Stimulated activated CD8-positive, alpha-beta memory T cell treated with anti-CD3 and anti-CD28 coated beads, Interleukin-12 subunit alpha, Interleukin-12 subunit beta, amount 100 ng/mL, for 4 hours (primary cell): ENCODE results near the gene RNGTT.
"Not testable (repeated sequence)": the region's sequence is repeated elsewhere in the genome, so short reads cannot be mapped to it uniquely, and the experiment has no call there.

Experiments used
- DNase-seq: peaks from one replicate; pipeline ENCODE4 v3.0.0-alpha.2; 2020; ENCODE audit warnings: low read depth

Gene RNGTT

DNA sequence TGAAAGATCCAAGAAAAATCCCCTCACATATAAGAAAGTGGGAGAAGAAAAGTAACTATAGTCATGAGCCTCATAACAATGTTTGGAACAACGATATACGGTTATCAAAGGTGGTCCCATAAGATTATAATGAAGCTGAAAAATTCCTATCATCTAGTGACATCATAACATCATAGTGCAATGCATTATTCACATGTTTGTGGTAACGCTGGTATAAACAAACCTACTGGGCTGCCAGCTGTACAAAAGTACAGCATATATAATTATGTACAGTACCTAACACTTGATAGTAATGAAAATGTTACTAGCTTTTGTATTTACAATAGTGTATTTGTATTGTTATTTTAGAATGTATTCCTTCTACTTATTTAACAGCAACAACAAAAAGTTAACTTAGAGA lies 240.7 kb downstream of the RNGTT start:
- DNase-seq = no peak

DNA sequence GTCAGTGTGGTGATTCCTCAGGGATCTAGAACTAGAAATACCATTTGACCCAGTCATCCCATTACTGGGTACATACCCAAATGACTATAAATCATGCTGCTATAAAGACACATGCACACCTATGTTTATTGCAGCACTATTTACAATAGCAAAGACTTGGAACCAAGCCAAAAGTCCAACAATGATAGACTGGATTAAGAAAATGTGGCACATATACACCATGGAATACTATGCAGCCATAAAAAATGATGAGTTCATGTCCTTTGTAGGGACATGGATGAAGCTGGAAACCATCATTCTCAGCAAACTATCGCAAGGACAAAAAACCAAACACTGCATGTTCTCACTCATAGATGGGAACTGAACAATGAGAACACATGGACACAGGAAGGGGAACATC lies 247.0 kb downstream of the RNGTT start:
- DNase-seq = not testable (repeated sequence)

DNA sequence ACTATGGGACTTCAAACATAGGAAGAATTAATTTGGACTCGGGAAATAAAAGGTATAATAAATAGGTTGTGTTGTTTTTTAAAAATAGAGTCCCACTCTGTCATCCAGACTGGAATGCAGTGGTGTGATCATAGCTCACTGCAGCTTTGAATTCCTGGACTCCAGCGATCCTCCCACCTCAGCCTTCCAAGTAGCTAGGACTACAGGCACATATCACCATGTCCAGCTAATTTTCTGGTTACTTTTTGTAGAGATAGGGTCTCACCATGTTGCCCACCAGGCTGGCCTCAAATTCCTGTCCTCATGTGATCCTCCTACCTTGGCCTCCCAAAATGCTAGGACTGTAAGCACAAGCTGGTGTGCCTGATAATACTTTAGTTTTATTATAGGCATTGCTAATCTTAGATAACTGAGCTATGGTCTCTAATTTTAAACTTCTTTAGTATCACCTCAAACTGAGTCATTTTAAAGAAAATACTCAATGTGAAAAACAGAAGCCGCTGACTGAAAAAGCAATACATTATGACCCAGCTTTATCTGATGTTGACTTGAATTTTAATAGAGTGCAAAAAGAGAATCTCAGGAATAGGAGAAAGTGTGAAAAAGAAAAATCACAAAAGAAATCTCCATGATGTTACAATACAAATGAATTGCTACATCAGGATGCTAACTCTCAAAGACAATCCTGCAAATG lies 251.0 kb downstream of the RNGTT start:
- no peak for DNase-seq

DNA sequence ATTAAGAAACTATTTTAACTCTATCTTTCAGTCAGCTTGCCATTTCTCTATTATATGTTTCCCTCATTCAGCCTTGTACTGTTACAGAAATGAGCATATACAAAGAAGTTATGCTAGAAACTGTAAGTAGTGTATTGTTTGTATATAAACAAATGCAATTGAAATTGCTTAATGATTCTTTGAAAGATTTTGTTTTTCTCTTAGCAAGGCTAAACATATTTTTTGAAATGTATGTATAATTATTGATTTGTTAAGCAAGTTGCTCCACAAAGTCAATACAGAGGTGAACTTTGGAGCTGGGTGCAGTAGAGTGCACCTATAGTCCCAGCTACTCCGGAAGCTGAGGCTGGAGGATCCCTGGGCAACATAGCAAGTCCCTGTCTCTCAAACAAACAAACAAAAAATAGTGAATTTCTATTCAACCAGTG lies 253.6 kb downstream of the RNGTT start:
- no peak for DNase-seq

DNA sequence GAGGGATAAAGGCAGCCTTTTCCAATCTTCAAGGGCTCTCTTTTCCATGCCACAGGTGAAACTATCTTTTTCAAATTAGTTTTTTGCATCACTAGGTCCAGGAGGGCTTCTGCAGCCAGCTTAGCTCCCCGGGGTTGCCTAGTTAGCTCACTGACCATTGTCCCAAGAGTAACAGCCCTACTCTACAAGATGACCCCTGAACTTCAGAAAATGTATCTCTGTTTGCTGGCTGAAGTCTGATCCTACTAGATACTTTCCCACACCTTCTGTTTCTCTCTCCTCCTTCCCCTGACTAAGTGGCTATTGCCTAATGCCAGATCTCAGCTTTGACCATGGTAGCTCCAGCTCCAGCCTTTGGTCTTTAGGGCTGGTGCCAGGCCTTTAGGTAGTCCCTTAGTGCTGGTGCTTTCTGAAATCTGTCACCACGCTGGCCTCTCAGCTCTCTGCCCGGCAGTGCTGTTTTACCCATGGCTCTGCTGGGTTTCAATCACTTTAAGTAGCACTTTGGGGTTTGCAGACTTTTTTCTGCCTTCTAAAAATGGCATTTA lies 255.1 kb downstream of the RNGTT start:
- DNase-seq = no peak

DNA sequence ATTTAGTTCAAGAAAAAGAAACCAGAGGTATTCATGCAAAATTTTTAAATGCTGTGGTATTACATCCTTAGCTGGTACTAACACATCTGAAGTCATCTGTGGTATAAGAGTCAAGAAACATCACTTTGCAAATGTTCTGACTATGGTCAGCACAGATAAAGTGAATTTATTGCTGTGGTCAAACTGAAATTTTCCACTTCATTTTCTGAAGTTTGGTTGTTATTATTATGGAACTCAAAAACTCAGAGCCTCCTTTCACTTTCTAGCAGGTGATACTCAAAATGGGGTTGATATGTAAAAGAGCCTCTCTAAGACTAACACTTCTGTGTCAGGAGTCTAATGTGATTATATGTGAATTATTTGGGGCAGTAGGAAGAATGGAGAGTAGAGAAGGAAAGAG lies 257.8 kb downstream of the RNGTT start:
- DNase-seq = no peak

DNA sequence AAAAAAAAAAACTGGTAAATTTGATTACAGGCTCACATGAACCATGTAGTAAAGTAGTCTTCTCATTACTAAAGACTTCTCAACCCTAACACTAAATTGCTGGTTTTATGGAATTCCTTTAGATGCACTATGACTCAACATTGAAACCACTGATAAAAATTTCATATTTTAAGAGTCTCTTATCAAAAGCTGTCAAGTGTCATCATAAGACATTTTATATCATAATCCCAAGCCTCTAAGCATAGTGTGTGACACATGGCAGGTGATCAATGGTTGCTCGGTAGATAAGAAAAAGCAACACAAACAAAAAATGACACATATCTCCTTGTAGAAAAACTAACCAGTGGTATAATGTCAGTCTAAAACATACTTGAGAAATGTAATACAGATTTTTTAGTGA lies 258.4 kb downstream of the RNGTT start:
- DNase-seq = no peak

DNA sequence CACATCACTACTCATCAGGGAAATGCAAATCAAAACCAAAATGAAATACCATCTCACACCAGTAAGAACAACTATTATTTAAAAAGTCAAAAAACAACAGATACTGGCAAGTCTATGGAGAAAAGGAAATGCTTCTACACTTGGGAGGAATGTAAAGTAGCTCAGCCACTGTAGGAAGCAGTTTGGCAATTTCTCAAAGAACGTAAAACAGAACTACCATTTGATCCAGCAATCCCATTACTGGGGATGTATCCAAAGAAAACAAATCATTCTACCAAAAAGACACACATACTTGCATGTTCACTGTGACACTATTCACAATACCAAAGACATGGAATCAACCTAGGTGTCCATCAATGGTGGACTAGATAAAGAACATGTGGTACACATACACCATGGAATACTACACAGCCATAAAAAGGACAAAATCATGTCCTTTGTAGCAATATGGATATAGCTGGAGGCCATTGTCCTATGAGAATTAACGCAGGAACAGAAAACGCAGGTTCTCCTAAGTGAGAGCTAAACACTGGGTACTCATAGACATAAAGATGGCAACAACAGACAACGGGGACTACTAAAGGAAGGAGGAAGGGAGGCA lies 260.4 kb downstream of the RNGTT start:
- no peak for DNase-seq

DNA sequence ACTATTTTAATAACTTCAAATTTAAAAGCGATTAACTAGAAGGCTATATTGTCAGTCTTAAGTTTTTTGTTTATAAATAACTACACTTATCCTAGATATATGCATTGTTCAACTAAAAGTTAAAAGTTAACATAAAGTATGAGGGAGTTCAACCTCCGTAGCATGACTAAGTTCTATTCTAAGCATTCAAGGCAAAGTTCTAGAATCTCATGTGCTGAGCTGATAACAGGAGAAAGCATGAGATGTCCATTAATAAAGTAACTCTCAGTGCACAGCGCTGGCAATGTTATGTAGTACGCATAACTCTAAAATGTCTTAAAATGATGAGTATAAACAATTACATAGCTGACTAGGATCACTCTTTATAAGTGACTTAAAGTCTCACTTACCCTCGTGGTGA lies 264.8 kb downstream of the RNGTT start:
- DNase-seq = no peak

DNA sequence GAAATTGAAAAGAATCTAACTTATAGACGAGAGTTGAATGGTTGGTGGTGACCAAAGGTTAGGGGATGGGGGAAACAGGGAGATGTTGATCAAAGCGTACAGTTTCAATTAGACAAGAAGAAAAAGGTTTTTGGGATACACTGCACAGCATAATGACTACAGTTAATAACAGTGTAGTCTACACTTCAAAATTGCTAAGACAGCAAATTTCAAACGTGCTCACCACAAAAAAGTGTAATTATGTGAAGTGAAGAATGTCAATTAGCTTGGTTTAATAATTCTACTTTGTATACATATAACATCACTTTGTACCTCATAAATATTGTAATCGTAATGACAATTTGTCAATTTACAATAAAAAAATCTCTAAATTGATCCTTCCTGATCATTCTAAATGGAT lies 267.5 kb downstream of the RNGTT start:
- no peak for DNase-seq

DNA sequence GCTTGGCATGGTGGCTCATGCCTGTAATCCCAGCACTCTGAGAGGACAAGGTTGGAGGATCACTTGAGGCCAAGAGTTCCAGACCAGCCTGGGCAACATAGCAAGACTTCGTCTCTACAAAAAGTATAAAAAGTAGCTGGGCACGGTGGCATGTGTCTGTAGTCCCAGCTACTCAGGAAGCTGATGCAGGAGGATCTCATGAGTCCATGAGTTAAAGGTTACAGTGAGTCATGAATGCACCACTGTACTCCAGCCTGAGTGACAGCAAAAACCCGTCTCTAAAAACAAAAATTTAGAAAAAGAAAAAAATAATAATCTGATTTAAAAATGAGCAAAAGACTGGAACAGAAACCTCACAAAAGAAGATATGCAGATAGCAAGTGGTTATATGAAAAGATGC lies 279.7 kb downstream of the RNGTT start:
- DNase-seq = no peak

DNA sequence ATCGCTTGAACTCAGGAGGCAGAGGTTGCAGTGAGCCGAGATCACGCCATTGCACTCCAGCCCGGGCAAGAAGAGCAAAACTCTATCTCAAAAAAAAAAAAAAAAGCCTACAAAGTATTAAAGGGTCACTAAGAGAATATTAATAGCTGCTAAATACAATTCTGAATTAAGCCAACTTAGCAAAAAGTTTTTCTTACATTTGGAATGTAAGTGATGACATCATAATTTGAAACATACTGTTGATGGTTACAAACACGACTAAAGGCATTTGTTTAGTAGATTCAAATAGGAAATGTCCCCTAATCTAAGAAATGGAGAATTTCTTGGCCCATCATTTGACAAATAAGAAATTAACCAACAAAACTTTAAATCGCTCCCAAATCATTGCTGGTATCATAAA lies 282.8 kb downstream of the RNGTT start:
- no peak for DNase-seq

DNA sequence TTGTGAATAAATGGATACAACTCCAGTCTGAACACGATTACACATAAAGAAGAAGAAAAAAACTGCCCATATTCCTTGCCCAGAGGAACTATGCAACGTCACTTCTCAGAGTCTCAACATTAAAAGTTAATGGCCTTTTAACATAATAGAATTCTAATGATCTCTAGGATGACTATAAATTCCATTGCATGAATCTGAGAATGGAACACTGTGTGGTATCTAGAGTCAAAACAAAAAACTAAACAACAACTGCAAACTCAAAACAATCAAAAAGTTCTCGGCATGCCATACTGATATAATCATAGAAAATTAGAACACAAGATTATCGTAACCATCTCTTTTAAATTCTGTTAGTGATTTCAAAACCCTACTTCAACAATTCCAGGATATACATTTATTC lies 283.6 kb downstream of the RNGTT start:
- no peak for DNase-seq

DNA sequence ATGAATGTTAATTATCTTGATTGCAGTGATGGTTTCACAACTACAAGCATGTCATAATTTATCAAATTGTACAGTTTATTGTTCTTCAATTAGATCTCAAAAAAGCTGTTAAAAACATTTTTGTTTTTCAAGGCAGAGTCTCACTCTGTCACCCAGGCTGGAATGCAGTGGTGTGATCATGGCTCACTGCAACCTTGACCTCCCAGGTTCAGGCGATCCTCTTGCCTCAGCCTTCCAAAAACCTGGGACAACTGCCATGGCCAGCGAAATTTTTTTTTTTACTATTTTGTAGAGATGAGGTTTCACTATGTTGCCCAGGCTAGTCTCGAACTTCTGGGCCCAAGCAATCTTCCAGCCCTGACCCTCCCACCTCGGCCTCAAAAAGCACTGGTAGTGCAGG lies 286.1 kb downstream of the RNGTT start:
- DNase-seq = no peak

DNA sequence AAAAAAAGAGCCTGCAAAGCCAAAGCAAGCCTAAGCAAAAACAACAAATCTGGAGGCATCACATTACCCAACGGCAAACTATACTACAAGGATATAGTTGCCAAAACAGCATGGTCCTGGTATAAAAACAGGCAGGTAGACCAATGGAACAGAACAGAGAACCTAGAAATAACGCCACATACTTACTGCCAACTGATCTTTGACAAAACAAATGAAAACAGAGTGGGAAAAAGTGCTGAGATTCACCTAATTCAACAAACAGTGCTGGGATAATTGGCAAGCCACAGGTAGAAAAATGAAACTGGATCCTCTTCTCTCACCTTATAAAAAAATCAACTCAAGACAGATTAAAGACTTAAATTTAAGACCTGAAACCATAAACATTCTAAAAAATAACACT lies 291.8 kb downstream of the RNGTT start:
- DNase-seq = no peak

DNA sequence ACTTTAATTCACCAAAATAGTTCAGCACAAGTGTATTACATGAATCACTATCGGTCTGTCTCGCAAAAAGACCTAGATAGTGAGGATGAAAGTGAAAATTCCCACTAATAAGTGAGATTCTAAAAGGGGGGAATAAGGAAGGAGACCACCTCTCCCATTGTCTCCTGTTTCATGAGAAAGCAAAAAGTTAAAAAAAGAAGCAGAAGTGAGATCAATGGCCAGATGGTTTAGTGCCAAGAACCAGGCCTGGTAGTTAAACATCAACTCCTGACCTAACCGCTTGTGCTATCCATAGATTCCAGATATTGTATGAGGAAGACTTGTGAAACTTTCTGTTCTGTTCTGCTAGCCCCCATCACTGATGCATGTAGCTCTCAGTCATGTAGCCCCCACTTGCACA lies 293.0 kb downstream of the RNGTT start:
- DNase-seq = no peak

DNA sequence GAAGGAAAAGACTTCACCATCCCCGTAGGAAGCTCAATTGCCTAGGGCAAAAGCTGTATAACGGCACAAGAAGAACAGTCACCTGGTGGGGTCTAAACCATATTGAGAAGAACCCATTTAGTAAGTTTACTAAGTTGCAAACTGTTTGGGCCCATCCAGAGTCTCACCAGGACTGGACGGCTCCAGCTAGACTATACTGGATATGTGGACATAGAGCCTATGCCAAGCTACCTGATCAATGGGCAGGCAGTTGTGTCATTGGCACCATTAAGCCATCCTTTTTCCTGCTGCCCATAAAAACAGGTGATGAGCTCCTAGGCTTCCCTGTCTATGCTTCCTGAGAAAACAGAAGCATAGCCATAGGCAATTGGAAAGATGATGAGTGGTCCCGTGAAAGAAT lies 293.9 kb downstream of the RNGTT start:
- no peak for DNase-seq

DNA sequence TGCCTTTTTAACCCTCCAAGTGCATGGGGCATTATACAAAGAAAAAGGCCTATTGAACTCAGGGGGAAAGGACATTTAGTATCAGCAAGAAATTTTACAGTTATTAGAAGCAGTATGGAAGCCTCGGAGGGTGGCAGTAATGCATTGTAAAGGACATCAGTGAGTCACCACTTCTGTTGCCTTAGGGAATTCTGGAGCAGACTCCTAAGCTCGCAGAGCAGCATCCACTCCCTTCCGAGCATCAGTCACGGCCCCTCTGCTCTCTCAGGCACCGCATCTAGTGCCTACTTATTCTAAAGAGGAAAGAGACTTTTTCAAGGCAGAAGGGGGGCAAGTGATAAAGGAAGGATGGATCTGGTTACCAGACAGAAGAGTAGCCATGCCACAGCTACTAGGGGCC lies 296.5 kb downstream of the RNGTT start:
- no peak for DNase-seq

DNA sequence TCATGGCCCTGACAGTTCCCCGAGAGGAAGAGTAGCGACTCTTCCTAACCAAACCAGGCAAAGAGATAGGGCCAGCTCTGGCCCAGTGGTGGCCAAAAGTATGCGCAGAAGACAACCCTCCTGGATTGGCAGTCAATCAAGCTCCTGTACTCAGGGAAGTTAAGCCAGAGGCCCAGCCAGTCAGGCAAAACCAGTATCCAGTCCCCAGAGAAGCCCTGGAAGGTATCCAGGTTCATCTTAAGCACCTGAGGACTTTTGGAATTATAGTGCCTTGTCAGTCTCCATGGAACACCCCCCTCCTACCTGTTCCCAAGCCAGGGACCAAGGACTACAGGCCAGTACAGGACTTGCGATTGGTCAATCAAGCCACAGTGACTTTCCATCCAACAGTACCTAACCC lies 298.3 kb downstream of the RNGTT start:
- no peak for DNase-seq

DNA sequence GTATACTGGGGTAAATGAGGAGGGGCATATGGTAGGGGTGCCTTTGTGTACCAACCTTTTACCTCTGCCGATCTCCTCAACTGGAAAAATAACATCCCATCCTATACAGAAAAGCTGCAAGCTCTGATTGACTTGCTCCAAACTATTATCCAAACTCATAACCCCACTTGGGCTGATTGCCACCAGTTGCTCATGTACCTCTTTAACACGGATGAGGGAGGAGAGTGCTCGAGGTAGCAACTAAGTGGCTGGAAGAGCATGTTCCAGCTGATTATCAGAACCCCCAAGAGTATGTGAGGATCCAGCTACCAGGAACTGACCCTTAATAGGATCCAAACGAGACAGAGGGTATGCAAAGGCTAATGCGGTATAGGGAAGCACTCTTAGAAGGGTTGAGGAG lies 299.6 kb downstream of the RNGTT start:
- DNase-seq = no peak

DNA sequence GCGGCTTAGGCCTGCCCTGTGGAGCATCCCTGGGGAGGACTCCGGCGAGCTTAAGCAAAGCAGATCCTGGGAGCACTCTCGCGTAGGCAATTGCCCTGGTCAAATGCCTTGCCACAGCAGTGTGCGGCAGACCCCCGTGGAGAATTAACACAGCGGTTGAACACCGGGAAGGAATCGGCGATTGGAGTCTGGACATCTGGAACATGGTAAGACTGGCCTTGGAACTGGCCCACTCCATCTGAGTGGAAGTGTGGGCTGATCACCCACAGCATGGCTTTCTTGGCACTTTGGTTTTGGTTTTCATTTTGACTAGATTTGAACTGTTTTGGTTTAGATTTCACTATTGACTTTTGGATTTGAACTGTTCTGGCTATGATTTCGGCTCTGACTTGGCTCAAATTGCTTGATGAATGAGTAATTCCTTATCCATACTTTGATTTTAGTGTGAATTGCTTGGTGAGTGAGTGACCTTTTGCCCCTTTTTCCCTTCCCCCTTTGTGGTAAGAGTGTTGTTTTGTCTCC lies 300.7 kb downstream of the RNGTT start:
- DNase-seq = no peak

DNA sequence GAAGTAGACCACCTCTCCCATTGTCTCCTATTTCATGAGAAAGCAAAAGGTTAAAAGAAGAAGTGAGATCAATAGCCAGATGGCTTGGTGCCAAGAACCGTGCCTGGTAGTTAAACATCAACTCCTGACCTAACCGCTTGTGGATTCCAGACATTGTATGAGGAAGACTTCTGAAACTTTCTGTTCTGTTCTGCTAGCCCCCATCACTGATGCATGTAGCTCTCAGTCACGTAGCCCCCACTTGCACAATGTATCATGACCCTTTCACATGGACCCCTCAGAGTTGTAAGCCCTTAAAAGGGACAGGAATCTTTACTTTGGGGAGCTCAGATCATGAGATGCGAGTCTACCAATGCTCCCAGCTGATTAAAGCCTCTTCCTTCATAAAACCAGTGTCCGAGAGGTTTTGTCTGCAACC lies 301.2 kb downstream of the RNGTT start:
- DNase-seq = no peak

DNA sequence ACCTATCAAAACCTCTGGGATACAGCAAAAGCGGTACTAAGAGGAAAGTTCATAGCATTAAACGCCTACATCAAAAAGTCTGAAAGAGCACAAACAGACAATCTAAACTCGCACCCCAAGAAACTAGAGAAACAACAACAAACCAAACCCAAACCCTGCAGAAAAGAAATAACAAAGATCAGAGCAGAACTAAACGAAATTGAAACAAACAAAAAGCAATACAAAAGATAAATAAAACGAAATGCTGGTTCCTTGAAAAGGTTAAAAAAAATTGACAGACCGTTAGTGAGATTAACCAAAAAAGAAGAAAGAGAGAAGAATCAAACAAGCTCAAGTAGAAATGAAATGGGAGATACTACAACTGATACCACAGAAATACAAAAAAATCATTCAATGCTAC lies 302.3 kb downstream of the RNGTT start:
- no peak for DNase-seq

DNA sequence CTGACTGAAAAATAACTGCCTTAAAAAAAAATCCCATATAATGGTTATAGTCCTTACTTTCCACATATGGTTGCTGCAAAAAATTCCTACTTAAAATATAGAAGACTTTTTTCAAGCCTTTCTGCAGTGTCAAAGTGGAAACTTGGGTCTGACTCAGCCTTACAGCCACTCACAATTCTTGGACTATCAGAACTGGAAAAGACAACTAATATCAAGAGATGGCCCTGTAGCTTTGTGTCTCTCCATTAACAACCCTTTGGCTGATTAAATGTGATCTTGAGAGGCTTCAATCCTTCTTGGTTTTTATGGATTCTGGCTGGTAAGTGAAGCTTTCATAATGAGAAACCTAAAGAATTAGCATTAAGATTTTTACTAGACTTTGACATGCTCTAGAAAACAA lies 307.8 kb downstream of the RNGTT start:
- no peak for DNase-seq
